HG02973 (cell line): ENCODE measurements around the gene OBSL1.

Experiments
- ATAC-seq: cut with Tn5 transposase; IDR thresholded peaks from one replicate; pipeline ENCODE4 v1.9.1; 2021; ENCODE audit warnings: moderate library complexity; ENCODE audit not compliant: unreplicated experiment

Gene OBSL1

DNA sequence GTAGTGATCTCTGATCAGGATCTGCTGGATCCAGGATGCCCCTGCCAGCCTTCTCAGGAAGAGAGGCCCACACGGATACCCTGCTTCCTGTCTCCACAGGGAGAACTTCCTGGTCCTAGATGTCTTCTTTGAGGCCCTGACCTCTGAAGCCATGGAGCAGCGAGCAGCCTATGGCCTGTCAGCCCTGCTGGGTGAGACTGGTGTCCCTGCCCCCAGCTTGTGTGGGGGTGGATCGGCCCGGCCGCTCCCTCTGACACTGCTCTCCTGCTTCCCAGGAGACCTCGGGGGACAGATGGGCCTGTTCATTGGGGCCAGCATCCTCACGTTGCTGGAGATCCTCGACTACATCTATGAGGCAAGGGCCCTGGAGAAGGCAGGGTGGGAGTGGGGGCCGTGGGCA lies 34.4 kb downstream of the OBSL1 start:
- ATAC-seq = no peak

DNA sequence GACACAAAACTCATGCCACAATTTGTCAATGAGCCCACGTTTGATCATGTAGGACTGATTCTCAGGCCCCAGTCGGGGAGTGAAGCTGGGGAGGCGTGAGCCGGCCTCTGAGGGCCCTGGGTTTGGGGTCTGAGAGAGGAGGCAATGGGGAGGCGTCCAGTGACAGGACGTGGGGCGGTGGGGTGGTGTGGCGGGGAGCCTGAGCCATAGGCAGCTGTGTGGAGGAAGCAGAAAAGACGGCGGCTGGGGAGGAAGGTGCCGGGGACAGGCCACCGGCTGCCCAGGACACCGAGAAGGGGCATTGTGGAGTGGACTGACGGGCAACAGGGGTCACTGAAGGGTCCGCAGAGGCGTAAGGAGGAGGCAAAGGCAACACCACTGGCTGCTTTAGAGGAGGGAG lies 34.9 kb downstream of the OBSL1 start:
- no peak for ATAC-seq

DNA sequence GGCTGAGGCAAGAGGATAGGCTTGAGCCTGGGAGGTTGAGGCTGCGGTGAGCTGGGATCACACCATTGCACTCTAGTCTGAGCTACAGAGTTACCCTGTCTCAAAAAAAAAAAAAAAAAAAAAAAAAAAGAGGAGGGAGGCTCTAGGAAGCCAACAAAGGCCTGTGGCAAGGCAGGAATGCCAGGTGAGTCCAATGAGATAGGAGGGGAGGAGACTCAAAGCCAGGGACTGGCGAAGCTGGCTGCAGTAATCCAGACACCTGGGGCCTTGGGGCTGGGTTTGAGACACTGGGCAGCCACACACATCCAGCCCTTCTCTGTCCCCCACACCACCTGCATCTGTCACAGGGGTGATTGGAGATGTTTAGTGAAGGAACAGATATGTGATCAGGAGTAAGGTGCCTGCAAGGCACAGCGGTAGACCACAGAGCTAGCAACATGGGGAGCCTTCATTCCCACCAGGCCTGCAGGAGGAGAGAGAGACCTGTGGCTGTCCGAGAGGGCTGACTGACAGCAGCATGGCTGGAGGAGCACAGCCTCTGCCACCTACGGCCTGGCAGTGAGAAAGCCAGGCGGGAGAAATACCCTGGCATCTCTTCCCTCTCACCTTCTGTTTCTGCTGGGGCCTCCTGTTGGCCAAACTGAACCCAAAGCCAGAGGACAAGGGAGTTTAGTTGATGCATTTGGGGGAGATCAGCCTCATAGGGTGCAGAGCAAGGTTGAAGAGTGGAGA lies 37.2 kb downstream of the OBSL1 start:
- ATAC-seq = no peak

DNA sequence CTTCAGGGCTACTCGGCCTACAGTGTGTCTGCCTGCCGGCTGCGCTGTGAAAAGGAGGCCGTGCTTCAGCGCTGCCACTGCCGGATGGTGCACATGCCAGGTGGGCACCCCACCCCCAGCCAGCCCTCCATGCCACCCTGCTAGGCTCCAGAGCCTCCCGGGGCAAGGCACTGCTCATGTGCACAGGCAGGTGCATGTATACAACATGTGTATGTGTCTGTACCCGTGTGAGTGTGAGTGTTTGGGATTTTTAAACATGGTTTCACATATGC lies 39.0 kb downstream of the OBSL1 start:
- ATAC-seq = no peak

DNA sequence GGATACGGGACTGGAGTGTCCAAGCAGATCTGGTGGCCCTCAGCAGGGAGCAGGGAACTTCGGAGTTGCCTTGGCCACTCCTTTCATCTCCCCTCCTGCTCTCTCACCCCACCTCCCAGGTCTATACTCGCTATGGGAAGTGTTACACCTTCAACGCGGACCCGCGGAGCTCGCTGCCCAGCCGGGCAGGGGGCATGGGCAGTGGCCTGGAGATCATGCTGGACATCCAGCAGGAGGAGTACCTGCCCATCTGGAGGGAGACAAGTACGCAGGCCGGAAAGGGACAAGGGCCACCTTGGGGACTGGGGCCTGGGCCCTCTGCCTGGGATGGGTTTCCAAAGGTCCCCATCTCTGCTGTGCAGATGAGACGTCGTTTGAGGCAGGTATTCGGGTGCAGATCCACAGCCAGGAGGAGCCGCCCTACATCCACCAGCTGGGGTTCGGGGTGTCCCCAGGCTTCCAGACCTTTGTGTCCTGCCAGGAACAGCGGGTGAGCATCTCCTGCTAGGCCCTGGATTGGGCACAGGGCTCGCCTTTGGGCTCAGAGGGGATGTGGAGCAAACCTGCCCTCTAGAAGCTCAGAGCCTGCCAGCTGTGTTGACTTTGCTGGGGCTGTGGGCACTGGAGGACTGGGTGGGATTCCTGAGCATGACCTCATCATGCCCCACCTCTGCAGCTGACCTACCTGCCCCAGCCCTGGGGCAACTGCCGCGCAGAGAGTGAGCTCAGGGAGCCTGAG lies 39.5 kb downstream of the OBSL1 start:
- ATAC-seq = no peak

DNA sequence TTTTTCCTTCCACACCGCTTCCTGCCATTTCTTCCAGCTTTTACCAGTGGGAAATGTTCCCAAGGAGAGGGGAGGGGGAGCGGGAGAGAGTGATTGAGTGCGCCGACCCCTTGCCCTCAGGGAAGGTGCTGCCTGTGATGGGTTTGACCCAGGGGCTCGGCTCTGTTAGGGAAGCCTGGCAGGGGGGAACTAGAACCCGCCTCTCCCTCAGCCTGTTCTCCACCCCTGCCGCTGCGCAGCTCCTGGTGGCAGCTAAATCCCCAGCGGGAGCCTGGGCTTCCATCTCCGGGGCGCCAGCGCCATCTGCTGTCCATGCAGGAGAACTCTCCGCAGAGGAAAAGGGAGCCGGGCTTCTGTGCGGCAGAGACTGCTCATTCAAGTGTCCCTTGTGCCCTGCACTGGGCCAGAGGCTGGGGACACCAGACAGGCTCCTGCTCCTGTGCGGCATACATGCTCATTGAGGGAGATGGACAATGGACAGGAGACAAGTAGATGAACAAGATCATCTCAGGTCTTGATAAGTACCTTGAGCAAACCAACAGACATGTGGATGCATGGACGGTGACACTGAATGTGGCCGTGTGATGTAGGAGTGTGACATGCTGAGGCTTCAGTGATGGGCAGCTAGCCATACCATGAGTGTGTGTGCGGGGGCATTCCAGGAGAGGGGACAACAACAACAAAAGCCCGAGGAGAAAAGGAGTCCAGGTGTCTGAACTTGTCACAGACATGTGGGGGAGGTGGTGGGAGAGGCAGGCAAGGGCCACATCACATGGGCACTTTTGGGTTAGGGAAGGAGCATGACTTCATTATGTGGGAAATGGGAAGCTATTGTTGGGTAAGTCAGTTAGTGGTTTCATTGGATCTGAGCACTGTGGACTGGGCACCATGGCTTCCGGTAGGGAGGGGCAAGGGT lies 41.0 kb downstream of the OBSL1 start:
- ATAC-seq = peak; percentile 85

DNA sequence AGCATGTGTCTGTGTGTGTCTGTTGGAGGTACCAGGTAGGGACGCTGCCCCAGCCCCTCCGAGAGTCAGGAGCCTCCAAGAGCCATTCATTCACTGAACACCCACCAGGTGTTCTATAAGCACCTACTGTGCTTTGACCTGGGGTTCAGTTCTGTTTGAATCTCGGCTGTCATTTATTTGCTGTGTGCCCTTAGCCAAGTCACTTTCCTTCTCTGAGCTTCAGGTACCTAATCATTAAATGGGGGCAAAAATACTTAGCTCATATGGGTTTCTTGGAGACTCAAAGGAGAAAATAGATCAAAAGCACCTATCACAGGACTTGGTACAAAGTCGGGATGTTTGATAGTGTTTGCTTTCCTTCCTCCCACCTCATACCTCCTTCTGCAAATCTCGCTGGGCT lies 43.9 kb downstream of the OBSL1 start:
- ATAC-seq = no peak

DNA sequence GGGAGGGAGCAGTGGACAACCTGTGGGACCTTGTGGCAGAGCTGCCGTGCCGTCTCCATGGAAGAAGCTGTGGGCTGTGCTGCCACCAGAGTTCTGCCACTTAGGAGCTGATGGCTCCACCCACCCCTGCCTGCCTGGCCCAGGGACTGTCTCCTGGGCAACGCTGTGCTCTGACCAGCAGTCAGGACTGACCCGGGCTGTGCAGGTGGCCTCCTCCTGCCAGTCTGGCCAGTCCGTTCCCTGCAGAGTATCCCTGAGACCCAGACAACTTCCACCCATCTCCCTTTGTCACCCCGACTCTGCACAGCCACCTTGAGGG lies 44.3 kb downstream of the OBSL1 start:
- ATAC-seq = no peak

DNA sequence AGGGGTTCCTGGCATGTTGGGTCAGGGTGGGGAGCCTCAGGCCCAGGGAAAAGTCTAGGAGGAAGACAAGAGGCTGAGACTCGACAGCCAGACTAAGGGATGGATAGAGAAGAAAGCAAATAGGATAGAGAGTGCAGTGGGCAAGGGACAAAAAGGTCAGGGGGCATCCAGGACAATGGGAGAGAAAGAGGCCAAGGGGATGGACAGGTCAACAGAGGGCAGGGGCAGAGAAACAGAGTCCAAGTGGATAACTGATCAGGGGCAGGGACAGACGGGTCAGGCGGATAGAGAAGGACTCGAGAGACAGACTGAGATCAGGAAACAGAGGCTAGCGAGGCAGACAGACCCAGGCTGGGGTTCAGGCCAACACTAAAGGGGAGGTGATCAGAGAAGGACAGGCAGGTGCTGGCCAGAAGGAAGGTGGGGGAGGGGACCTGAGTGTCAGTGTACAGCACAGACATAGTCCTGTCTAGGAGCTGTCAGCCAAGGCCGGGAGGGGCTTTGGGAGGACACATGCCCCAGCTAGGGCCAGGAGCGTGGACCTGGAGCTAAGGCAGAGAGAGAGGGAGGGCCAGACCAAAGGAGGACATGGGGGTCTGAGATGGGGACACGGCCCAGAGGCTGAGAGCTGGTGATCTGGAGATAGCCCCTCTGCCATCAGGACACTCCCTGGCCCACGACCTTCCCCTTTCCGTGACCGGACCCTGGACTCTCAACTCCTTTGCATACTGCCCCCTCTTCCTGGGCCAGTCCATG lies 44.8 kb downstream of the OBSL1 start:
- ATAC-seq = no peak

DNA sequence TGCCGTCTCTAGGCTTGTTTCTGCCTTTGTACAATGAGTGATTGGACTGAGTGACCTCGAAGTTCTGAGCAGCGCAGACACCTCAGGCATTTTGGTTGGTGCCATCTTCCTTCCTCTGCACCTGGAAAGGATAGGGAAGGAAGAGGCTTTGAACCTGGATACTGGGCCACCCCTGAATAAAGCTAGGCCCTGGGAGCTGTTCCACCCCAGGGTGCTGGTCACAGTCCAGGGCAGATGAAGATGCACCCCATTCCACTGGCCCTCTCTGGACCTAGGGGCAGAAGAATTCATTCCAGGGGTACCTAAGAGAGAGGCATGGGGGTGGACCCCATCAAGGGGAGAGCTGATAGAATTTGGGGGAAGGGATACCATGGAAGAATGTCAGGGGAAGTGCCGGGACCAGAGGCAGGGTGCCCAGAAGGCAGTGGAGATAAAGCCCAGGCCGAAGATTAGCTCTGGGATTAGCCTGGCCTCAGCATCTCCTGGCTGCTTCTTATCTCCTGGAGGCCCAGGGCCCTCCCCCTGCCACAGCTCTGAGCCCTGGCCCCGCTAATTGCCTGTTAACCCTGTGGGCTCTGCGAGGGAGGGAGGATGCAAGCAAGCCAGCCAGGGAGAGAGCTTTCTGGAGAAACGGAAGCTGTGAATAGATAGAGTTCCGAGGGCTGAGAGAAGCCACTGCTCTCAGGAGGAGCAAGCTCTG lies 45.7 kb downstream of the OBSL1 start:
- ATAC-seq = no peak

DNA sequence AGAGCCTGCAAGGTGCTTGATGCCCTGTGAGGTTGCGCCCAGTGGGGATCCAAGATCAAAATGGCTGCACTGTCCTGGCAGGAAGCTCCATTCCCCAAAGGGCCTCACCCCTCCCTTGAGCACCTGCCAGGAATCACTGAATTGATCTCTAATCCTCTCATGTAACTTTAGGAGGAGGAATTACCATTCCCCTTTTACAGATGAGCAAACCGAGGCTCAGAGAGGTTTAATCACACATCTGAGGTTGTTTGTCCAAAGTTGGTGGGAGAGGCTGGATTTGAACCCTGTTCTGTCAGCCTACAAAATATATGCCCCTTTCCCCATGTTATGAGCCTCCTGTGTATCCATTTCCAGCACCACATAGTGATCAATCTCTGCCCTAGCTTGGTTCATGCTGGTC lies 46.5 kb downstream of the OBSL1 start:
- no peak for ATAC-seq

DNA sequence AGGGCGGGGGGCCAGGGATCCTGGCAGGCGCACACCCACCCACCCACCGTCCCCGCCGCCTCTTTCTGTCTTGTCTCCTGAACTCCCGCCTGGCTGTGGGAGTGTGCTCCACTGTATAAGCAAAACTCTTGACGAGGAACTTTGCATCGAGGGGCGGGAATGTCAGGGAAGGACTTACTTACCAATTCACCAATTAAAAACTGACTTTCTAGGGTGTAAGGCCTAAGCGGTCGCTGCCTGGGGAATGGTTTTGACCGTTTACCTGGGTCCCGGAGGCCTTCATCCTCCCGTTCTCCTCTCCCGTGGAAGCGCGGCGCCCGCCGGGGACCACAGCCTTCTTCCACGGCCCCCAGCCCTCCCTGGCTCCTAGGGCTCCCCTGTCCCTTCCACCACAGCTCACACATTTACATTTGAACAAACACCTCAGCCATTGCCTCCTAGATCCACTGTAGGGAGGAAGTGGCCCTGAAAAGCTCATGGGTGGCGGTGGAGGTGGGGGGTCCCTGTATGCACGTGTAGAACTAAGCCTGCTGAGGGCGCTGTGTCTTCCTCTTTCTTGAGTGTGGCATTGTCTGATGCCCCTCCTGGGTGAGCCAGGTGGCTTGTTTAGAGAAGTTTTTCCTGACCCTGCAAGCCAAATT lies 48.2 kb downstream of the OBSL1 start:
- no peak for ATAC-seq

DNA sequence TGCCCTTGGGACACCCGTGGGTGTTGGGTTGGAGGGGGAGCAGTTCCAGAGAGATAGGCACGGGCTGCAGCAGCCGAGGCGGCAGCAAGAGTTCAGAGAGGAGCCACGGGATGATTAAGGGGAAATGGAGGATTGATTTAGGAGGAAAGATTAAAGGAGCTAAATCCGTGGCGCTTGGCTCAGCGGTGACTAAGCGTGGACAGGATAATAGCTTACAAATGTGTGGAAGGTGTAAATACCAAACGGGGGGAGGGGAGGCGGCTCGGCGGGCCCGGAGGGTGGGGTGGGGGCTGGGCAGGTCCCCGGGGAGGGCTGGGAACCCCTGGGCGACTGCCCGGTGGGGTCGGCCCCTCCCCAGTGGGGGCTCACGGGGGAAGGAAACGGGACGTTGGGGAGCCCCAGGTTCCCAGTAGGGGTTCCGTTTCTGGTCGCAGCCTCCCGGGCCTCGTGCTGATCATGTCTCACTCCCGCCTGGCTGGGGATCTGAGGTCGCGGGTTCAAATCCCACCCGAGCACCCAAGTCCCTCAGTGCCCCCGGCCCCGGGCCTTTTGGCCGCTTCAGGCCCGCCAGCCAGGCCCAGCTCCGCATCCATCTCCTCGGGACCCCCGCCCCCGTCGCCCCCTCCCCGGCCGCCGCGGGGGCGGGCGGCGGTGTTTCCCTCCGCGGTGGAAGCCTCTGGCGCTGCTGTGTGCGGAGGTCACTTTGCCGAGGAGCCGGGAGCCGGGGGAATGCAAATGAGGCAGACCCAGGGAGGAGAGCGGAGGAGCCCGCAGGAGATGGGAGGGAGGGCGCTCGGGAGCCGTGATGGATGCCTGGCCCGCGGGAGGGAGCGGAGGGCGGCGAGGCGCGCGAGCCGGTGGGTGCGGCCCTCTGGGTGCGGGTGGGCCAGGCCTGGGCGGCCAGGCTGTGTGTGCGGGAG lies 49.0 kb downstream of the OBSL1 start:
- no peak for ATAC-seq

DNA sequence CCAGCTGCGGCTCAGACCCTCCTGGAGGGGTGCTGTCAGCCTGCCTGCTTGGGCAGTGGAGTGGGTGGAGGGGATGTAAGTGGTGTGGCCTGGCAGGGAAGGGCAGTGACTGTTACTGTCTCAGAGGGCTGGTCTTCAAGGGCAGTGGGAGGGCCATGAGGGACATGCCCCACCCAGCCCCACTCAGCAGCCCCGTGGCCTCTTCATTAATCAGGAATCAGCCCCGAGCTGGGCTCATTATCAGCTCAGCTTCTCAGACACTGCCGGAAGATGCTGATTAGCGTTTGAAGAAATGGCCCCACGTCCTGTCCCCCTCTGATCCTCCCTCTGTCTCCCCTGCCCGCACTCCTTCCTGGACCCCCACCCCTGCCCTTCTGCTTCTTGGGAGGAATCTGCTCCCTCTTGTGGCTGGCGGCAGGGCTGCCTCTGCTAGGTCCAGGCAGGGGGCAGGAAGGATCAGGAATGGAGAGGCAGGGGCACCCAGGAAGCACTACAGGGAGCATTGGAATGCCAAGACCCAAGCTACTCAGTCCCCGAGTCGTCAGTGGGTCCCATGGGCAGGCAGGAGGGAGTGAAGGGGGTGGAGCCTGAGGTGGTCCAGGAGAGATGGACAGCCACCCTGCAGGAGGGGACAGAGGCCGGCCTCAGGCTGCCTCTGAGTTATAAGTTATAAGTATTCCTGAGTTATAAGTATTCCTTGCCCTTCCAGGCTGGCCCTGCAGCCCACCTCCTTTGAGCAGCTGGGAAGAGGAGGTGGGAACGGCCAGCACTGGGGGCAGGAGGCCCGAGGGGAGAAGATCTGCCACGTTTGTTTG lies 50.1 kb downstream of the OBSL1 start:
- ATAC-seq = no peak

DNA sequence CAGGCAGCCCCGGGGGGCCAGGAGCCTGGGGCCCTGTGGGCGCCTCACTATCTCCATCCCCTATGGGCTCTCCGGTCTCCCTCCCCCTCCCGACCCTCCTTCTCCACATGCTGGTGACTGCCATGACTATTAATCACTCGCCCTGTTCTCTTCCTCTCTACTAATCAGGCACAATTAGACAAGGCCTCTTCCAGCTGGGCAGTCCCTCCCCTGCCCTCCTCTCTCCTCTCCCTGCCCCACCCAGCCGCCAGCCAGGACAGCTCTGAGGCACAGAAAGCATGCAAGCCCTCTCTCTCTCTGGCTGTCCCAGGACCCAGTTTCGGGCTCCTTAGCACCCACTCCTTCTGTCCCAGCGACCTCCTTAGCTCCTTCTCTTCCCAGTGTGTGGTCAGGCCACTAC lies 51.3 kb downstream of the OBSL1 start:
- ATAC-seq = no peak

DNA sequence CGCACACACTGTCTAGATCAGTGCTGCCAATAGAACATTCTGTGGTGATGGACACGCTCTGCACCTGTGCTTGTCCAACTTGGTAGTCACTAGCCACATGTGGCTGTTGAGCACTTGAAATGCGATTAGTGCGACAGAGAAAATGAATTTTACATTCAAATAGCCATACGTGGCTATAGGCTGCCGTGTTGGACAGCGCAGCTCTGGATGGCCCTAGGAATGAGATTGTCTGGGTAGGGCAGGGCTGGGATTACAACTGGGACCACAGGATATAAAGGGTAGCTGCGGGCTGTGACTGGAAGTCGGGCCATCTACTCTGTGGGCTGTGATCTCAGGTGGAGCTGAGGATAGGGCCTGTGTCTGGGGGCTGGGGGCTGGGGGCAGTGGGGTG lies 51.8 kb downstream of the OBSL1 start:
- no peak for ATAC-seq

DNA sequence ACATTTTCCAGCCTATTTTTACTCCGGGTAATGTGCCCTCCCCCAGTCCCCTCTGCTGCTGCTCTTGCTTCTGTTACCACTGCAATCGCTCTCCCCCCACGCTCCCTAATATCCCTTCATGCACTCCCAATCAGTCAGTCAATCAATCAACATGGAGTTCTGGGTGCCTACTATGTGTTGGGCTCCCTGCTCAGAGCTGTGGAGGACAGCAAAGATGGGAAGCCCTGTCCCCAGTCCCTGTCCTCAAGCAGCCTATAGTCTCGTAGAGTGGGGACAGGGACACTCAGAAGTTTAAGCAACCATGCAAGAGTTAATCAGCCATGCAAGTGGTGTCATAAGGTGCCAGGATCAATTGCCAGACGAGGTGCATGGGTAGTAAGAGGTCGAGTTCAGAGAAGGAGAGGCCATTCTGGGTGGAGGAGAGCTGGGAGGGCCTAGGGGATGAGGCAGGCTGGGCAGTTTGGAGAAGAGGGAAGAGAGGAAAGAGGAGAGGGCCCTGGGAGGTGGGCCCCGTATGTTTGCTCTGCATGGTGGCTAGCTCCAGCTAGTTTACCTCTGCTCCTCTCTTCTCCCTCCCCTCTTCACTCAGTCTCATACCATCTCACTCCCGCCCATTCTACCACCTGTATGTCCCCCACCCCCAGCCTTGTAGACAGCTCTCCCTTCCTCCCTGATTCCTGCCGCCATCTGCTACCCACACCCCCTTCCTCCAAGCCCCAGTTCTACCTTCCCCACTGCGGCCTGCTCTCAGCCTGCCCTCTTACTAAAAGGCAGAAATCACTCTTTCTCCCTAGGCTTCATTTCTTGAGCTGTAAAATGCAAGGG lies 53.2 kb downstream of the OBSL1 start:
- ATAC-seq = no peak

DNA sequence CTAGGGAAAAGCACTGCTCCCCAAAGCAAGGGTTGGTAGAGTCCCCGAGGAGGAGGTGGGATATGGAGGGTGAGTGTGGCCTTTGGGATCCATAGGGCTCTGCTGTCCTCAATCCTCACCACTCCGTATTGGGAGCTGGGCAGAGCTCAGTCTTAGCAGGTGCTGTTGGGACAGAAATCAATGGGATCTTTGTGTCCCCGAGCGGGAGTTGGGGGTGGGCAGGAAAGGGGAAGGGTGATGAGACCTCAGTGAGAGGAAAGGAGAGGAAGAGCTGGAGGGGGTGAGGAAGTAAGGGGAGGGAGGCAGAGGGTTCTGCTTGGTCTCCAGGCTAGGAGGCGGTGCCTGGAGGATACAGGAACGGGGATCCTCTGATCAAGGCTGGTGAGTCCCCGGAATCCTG lies 54.5 kb downstream of the OBSL1 start:
- ATAC-seq = no peak
